ENCODE data around the gene RPS6KB2. TPM values are rescaled to one million over a fixed set of nuclear protein-coding genes. Genes with fewer than 3 reads are reported as not detected.
A peak's percentile ranks its signal among the peaks of the same experiment; 100 is the strongest.
"Not testable (repeated sequence)": the region's sequence is repeated elsewhere in the genome, so short reads cannot be mapped to it uniquely, and the experiment has no call there.

Gene RPS6KB2
- total RNA-seq, 1 experiment from 2014 or later: 36.6 TPM

DNA sequence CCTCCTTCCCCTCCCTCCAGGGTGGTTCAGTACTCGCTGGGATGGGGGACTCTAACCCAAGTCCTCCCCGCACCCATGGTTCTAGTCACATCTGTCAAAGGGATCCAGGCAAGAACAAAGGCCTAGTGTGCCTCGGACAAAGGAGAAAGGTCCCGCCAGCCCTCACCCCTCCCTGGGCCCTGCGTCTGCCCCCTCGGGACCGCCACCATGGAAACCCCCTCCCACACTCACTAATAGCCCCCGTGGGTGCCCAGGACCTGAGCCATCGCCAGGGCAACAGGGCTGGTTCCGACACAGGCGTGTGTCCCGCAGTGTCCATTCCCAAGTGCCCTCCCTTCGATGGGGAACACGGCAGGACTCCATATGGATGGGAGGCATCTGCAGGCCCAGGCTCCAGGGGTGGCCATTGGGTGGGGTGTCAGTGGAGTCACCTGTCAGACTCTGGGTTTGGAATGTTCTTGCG lies 17.9 kb upstream of the RPS6KB2 start:
- no peak for DNase-seq (ENCODE audit: low read depth)

- no peak for DNase-seq (ENCODE audit: low read depth)
Measured at GRCh38 chr11:67410984-67411784, 17.1 kb upstream of the RPS6KB2 start.

- DNase-seq (ENCODE audit: low read depth): no peak
Measured at GRCh38 chr11:67411785-67412152, 16.5 kb upstream of the RPS6KB2 start.

DNA sequence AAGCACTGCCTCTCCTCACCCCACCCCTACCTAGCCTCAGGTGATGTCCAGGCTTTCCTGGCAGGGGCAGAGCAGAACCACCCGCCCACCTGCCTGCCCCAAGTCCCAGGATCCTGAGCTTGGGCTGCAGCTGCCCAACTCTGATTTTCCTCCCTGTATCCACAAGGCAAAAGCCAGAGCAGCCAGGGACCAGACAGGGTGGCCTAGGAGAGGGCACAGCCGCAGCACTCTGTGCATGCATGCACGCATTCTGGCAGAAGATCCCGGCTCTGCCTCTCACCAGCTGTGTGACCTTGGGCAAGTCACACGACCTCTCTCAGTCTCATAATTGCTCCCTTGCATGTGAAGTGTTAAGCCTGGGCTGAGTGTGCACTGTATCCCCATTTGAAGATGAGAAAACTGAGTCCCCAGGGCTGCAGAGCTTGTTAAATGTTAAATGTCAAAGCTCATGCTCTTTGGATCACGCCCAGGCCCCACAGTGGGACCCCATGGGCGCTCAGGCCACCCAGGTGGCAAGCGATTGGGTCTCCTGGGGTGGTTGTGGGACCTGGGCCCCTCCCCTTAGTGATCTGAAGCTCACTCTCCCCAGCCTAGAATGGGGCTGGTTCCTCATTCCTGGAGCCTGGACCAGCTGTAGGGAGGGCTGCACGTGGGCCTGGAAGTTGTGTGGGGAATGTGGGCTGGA lies 15.7 kb upstream of the RPS6KB2 start:
- no peak for DNase-seq (ENCODE audit: low read depth)

DNA sequence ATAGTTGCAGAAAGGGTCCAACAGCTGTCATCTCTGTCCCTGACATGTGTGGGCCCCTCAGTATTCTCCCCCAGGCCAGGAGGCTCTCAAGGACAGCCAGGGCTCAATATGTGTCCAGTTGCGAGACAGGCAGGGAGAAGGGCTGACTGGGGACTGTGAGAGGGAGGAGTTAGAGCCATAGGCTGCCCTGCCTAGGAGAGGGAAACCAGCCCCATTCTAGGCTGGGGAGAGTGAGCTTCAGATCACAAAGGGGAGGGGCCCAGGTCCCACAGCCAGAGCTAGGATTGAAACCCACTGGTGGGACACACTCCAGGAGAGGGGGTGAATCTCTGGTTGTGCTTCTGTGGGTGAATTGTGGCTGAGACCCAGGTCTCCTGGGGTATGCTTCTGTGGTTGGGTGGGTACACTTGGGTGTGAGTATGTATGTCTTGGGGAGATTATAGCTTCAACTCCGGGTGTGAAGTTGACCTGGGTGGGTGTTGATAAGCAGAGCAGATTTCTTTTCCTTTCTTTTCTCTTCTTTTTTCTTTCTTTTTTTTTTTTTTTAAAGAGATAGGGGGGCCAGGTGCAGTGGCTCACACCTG lies 14.9 kb upstream of the RPS6KB2 start:
- DNase-seq (ENCODE audit: low read depth): no peak

DNA sequence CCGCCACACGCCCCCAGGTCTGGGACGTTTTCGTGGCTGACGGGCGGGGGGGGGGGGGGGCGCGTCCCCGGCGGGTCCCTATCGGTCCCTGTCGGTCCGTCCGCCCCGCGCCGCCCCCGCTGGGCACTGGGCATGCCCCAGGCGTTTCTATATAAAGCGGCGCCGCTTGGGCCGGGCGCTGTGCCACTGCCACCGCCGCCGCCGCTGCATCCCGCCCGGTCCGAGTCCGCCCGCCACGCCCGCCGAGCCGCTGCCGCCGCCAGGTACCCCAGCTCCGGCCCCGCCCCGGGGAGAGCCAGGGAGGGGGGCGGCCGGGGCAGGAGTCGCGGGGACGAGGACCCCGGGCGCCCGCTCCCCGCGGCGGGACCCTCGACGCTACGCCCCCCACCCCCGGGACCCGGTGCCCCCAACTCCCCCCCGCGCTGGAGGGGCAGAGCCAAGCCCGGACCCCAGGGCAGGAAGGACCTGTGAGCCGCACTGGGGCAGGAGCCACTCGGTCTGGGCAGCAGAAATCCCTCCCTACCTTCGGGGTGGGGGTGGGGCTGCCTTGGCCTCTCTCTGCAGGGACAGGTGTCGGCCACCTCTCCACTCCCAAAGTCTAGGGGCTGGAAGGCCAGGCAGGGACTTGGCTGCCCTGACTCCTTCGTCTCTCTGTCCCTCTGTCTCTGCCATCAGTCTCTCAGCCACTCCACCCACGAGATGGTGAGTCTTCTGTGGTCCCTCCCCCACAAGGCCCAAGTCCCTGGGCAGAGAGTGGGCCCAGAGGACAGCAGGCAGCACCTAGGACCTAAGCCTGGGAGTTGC lies 12.6 kb upstream of the RPS6KB2 start, which contains the start of gene CARNS1:
Gene CARNS1 (plus strand): TSS at position 178 of the 804 bp plus-strand sequence. CDS start 522 bp downstream, at position 700.
- no peak for DNase-seq (ENCODE audit: low read depth)

DNA sequence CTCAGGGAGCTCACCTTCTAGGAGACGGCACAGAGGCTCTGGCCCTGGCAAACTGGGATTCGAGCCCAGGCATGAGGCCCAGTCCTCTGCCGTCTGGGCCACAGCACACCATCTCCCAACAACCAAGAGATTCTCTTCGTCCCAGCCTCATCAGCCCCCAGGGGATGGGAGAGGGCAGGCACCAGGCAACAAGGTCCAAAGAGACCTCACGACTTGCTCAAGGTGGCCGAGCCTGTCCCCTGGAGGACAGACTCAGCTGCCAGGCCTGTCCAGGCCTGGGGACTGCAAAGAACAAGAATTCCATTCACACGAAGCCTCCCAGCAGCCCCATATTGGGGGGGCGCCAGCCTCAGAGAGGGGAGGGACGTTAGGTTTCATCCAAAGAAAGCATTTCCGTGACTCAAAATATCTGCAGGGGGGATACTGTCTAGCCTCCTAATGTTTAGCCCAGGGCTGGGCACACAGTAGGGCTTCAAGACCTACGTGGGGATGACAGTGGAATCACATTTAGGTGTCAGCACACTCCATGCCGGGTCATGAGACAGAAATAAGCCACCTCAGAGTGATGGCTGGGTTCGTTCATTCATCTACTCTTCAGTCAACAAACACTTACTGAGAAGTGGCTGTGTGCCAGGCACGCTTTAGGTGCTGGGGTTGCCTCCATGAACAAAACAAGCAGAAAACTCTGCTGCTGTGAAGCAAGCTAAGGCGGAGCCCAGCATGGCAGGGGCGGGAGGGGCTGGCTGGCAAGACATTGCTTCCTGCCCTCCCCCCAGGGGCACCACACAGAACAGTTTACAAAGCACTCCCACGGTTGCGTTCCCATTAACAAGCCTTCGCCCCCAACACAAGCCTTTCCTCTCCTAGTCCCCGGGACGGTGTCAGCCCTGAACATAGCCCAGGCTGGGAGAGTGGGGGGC lies 11.6 kb upstream of the RPS6KB2 start:
- peak; percentile 40 for DNase-seq (ENCODE audit: low read depth)

DNA sequence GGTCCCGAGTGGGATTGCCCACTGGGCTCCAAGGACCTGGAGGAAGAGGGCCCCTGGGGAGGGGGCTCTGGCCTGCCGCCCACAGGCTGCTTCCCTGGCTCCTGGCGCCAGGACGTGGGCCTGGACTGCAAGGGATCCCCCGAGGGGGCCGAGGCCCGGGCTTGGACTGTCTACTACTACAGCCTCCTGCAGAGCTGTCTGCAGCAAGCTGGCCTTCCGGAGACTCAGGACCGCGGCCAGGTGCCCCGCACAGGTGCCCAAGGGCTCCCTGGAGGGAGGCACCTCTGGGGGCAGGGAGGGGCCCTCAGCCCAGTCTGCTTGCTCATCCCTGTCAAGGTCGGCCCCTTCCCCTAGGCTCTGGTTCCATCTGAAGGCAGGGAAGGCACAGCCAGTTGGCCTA lies 10.9 kb upstream of the RPS6KB2 start:
- no peak for DNase-seq (ENCODE audit: low read depth)

- no peak for DNase-seq (ENCODE audit: low read depth)
Measured at GRCh38 chr11:67418476-67419281, 9.6 kb upstream of the RPS6KB2 start.

- DNase-seq (ENCODE audit: low read depth): no peak
Measured at GRCh38 chr11:67419325-67420049, 8.8 kb upstream of the RPS6KB2 start.

DNA sequence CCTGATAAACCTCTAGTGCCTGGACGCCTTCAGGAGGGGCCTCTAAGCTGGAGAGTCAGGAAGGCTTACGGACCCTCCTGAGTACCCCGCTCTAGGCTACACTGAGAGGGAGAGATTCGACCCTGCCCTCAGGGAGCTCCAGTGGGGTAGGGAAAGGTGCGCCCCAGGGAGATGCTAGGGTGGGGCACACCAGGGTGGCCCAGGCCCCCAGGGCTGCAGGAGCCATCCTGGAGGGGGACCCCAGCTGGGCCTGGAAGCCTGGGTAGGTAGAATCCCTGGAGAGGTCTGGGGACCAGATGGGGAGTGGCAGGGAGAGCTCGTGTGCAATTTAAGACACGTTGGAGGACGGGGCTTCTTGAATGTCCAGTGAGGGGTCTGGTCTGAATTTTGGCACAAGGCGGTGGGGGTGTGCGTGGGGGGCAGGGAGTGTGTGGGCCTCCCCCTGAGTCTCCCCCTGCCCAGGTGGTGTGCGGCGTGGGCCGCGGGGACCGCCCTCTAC lies 8.1 kb upstream of the RPS6KB2 start:
- no peak for DNase-seq (ENCODE audit: low read depth)

DNA sequence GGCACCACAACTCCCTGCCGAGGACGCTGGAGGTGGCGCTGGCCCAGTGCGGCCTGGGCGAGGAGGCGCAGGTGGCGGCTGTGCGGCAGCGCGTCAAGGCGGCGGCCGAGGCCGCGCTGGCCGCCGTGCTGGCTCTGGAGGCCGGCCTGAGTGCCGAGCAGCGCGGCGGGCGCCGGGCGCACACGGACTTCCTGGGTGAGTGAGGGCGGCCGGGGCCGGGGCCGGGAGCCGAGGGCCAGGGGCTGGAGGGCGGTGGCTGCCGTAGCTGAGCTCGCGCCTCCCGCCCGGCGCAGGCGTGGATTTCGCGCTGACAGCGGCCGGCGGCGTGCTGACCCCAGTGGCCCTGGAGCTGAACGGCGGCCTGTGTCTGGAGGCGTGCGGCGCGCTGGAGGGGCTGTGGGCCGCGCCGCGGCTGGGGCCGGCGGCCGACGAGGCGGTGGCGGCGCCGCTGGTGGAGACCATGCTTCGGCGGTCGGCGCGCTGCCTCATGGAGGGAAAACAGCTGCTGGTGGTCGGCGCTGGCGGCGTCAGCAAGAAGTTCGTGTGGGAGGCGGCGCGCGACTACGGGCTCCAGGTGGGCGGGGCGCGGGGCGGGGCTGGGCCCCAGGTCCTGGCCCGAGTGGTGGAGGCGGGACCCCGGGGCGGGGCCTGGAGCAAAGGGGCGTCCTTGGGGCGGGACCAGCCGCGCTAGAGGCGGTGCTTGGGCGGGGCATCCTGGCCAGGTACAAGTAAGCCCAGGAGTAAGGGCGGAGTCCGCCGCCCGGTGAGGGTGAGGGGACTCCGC lies 7.5 kb upstream of the RPS6KB2 start:
- DNase-seq (ENCODE audit: low read depth): peak; percentile 84

GRCh38 chr11:67421430-67422031 lies 6.8 kb upstream of the RPS6KB2 start:
- no peak for DNase-seq (ENCODE audit: low read depth)

- DNase-seq (ENCODE audit: low read depth): peak; percentile 56
Measured at GRCh38 chr11:67422891-67423290, 5.4 kb upstream of the RPS6KB2 start.

GRCh38 chr11:67423466-67423865 lies 4.8 kb upstream of the RPS6KB2 start:
- DNase-seq (ENCODE audit: low read depth): no peak

DNA sequence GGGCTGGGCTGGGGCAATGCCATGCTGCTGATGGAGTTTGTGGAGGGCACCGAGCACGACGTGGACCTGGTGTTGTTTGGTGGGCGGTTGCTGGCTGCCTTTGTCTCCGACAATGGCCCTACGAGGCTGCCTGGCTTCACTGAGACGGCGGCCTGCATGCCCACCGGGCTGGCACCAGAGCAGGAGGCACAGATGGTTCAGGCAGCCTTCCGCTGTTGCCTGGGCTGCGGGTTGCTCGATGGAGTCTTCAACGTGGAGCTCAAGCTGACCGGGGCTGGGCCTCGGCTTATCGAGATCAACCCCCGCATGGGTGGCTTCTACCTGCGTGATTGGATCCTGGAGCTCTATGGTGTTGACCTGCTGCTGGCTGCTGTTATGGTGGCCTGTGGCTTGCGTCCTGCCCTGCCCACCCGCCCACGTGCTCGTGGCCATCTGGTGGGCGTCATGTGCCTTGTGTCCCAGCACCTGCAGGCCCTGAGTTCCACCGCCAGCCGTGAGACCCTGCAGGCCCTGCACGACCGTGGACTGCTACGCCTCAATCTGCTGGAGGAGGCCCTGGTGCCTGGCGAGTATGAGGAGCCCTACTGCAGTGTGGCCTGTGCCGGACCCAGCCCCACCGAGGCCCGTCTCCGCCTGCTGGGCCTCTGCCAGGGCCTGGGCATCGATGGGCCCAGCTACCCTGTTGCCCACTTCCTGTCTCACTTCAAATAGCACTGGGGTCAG lies 4.2 kb upstream of the RPS6KB2 start:
- DNase-seq (ENCODE audit: low read depth): no peak

DNA sequence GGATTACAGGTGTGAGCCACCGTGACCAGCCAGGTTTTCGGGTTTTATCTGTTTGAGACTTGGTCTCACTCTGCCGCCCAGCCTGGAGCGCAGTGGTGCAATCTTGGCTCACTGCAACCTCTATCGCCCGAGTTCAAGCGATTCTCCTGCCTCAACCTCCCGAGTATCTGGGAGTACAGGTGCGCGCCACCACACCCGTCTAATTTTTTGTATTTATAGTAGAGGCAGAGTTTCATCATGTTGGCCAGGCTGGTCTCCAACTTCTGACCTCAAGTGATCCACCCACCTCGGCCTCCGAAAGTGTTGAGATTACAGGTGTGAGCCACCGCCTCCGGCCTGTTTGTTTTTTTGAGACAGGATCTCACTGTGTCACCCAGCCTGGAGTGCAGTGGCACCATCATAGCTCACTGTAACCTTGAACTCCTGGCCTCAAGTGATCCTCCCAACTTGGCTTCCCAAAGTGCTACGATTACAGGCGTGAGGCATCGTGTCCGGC lies 882 bp upstream of the RPS6KB2 start:
- not testable (repeated sequence) for DNase-seq (ENCODE audit: low read depth)
